MM.1S (cell line): ENCODE results near the gene MIEN1.

Source experiments
- CTCF ChIP-seq: fragments of 300-600 bp; sonication (generic); IDR thresholded peaks from 2 replicates; pipeline ENCODE4 v1.5.1; 2016; ENCODE audit warnings: antibody characterized with exemption, low read length, mixed read lengths
- EZH2 ChIP-seq: fragments of 300-600 bp; sonication (generic); optimal IDR thresholded peaks from 2 replicates; pipeline ENCODE3; 2017; ENCODE audit warnings: low read depth, mild to moderate bottlenecking, antibody characterized with exemption, low read length, mixed read lengths

DNA sequence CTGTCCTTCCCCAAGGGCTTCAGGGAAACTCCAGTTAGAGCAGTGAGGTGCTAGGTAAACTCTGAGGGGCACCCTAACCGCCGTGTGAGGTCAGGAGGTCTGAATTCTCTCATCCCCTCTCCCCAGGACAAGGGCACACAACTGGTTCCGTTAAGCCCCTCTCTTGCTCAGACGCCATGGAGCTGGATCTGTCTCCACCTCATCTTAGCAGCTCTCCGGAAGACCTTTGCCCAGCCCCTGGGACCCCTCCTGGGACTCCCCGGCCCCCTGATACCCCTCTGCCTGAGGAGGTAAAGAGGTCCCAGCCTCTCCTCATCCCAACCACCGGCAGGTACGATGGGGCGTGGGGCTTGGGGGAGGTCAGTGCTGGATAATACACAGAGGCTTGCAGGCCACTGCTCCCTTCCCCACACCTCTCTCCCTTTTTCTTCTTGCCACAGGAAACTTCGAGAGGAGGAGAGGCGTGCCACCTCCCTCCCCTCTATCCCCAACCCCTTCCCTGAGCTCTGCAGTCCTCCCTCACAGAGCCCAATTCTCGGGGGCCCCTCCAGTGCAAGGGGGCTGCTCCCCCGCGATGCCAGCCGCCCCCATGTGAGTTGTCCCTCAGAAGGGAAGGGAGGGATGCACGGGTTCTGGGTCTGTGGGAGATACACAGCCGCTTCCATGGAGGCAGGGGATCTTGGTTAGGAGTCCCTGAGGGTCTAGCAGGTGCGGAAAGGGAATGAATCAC lies 12.0 kb upstream of the MIEN1 start:
- TF ChIP-seq CTCF = no peak
- no peak for TF ChIP-seq EZH2
